HepG2 (cell line): ENCODE results near the gene GRIK2. TPM values are rescaled to one million over a fixed set of nuclear protein-coding genes. Genes with fewer than 3 reads are reported as not detected.
A peak's percentile ranks its signal among the peaks of the same experiment; 100 is the strongest.

Experiments
- ATAC-seq: fragments of 200-7000 bp; cut with Tn5 transposase; 3 replicates; pipeline ENCODE4 v1.9.1; 2020; ENCODE audit warnings: mild to moderate bottlenecking, moderate library complexity
- BruUV-seq: library from RNA; stranded (reverse); fragments of 400-500 nt; replicated peaks from 2 replicates; lab custom pipeline; 2021; lab: Mats Ljungman, UMichigan
- CTCF ChIA-PET: fragments of 300-600 bp; formaldehyde crosslinking; extraction: SDS; loops from one replicate; lab custom pipeline; 2021; ENCODE audit warnings: low total read pairs, inconsistent platforms, low intra/inter-chr PET ratio; lab: Yijun Ruan, JAX
- POLR2A ChIA-PET: fragments of 350-600 bp; sonication (Branson Sonifier 250); formaldehyde crosslinking; loops from one replicate; lab custom pipeline; 2020; ENCODE audit warnings: antibody characterized with exemption, inconsistent platforms; lab: Yijun Ruan, JAX
- DNase-seq: peaks from one replicate; pipeline ENCODE4 v3.0.0-alpha.2; 2015; ENCODE audit warnings: low spot score
- FAIRE-seq: peaks from 3 replicates; lab custom pipeline; 2011; peaks lifted over from hg19 to GRCh38; lab: Jason Lieb, UNC
- H2AFZ ChIP-seq: one replicate; pipeline ENCODE4 v1.6.1; 2011; ENCODE audit warnings: low read length, inconsistent platforms
- H3K27ac ChIP-seq: fragments of 300-600 bp; 3 replicates; pipeline ENCODE4 v1.8.0; 2011; ENCODE audit warnings: mixed run types, mild to moderate bottlenecking, mixed read lengths, low read length, inconsistent platforms; ENCODE audit not compliant: insufficient read depth; ENCODE audit errors: extremely low read length
- H3K27me3 ChIP-seq, 2 experiments: fragments of 200-600 bp in 1 of 2; 2 replicates in 1 of 2; 3 replicates in 1 of 2; pipeline versions ENCODE4 v1.6.0 to v1.8.0; 2011; ENCODE audit warnings: low read length in 2 of 2, mild to moderate bottlenecking in 2 of 2, moderate library complexity in 2 of 2, inconsistent platforms in 1 of 2; ENCODE audit not compliant: insufficient read depth in 2 of 2, control insufficient read depth in 1 of 2
- H3K36me3 ChIP-seq, 2 experiments: fragments of 200-600 bp in 1 of 2; replicated peaks in 1 of 2; 2 replicates in 1 of 2; 3 replicates in 1 of 2; pipeline versions ENCODE4 v1.5.1 to v1.8.0; 2011; ENCODE audit warnings: low read length in 2 of 2, inconsistent platforms in 1 of 2; ENCODE audit not compliant: insufficient read depth in 2 of 2, control insufficient read depth in 1 of 2
- H3K4me1 ChIP-seq: 2 replicates; pipeline ENCODE4 v1.5.1; 2012; ENCODE audit warnings: low read length, inconsistent platforms; ENCODE audit not compliant: insufficient read depth
- H3K4me2 ChIP-seq: 2 replicates; pipeline ENCODE4 v1.6.0; 2011; ENCODE audit warnings: low read depth, low read length, inconsistent platforms
- H3K4me3 ChIP-seq, 3 experiments: fragments of 200-600 bp in 1 of 3; sonication (generic), shearing (Covaris generic) in 1 of 3; replicated peaks in 1 of 3; 2 replicates each; pipeline ENCODE4 v1.5.1; 2011 to 2016; ENCODE audit warnings: low read length in 3 of 3, inconsistent platforms in 2 of 3, low read depth in 2 of 3, mild to moderate bottlenecking in 2 of 3, control low read depth in 1 of 3, mixed read lengths in 1 of 3; ENCODE audit not compliant: insufficient read depth in 1 of 3
- H3K79me2 ChIP-seq: one replicate; pipeline ENCODE4 v1.6.1; 2011; ENCODE audit warnings: low read length, inconsistent platforms; ENCODE audit not compliant: insufficient read depth
- H3K9ac ChIP-seq: 2 replicates; pipeline ENCODE4 v1.6.0; 2011; ENCODE audit warnings: mild to moderate bottlenecking, low read depth, low read length, inconsistent platforms; ENCODE audit not compliant: insufficient read depth
- H3K9me3 ChIP-seq: 2 replicates; pipeline ENCODE4 v1.5.1; 2012; ENCODE audit warnings: mild to moderate bottlenecking, low read length
- H4K20me1 ChIP-seq: 2 replicates; pipeline ENCODE4 v1.6.0; 2011; ENCODE audit warnings: inconsistent platforms, mild to moderate bottlenecking, low read length, moderate library complexity; ENCODE audit not compliant: insufficient read depth
- CTCF ChIP-seq: sonication (generic); formaldehyde crosslinking; IDR thresholded peaks from 2 replicates; pipeline ENCODE4 v1.5.0; 2020; ENCODE audit warnings: mild to moderate bottlenecking, missing genetic modification reagents, moderate library complexity
- WGBS: methylation state at CpG from one replicate; pipeline ENCODE4 v1.1.6; 2017; ENCODE audit warnings: low lambda C conversion rate; 5-methylcytosine and 5-hydroxymethylcytosine counted together
- in situ Hi-C: cut with HindIII; loops from 2 replicates; pipeline ENCODE4 v1.10.0; 2017; ENCODE audit warnings: low pct_unique_long_range_greater_than_20kb; ENCODE audit not compliant: extremely low pct_ligation_motif_present
- intact Hi-C: fragments of 100-400 bp; cut with micrococcal nuclease; formaldehyde crosslinking; loops from one replicate; pipeline ENCODE4 v1.10.0; 2022; ENCODE audit not compliant: unreplicated experiment
- polyA plus RNA-seq, 8 experiments: library from polyadenylated mRNA; depleted of rRNA in 3 of 8; stranded (reverse) in 7 of 8; unstranded in 1 of 8; fragments of >200 nt; fragmentation: Illumina TruSeq in 4 of 8; extraction: Trizol in 4 of 8; gene quantifications; 2 replicates each; pipeline versions ENCODE4 v1.2.1 to v1.2.3, GENCODE V29; 2011 to 2016; ENCODE audit warnings: low read depth in 4 of 8, missing spikeins in 1 of 8, mixed read lengths in 1 of 8; ENCODE audit not compliant: insufficient read depth in 1 of 8
- total RNA-seq, 5 experiments: library from RNA; depleted of rRNA; stranded (reverse); fragments of >200 nt; fragmentation: Illumina TruSeq; extraction: Trizol; gene quantifications; 2 replicates each; pipeline ENCODE4 v1.2.3, GENCODE V29; 2016; ENCODE audit warnings: low read depth in 1 of 5
- TF ChIP-seq, protein P1 (sequence below): IDR thresholded peaks from 2 replicates; pipeline ENCODE4 v1.6.1; 2016; ENCODE audit warnings: missing biosample characterization, missing genetic modification reagents, low read depth

Gene GRIK2
- total and polyA plus RNA-seq, 2 of the 13 experiments (the other 11 are each of a cell fraction or from before 2014, with no cell fraction given): not detected

DNA sequence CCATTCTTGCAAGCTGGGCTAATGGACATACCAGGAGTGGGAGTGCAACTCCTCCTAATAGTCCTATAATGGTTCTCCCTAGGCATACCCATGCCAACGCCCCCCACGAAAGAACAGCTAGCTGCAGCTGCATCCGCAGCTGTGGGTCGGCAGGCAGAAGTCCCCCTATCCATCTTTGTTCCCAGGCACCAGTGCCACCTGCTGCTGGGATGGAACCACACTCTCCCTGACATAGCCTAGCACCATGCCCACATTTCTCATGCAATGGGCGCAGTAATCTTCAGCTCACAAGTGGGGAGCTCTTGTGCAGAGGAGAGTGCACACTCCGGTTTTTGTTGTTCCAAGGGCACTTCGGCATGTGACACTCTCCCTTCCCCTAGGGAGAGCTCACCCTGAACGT, 567.8 kb downstream of the GRIK2 start:
- CTCF ChIA-PET: no interaction called here

More for the DNA sequence above, 567.8 kb downstream of the GRIK2 start:
- WGBS: 0% methylated on average over 4 of the region's 8 CpGs
- no peak overlapping the region for H3K9ac ChIP-seq
- H3K9me3 ChIP-seq: no peaks in the 10 kb centered on the region
- H3K36me3 ChIP-seq: no peaks in the 10 kb centered on the region
- in situ Hi-C loops: no loop called here
- H3K4me2 ChIP-seq: no peak overlapping the region
- no peak overlapping the region for H2AFZ ChIP-seq
- no peak overlapping the region for H3K4me3 ChIP-seq
- H4K20me1 ChIP-seq: no peaks in the 10 kb centered on the region
- intact Hi-C loops: no loop called here
- H3K27me3 ChIP-seq: no peaks in the 10 kb centered on the region
- POLR2A ChIA-PET: no interaction called here
- BruUV-seq: no TSS peak
- H3K79me2 ChIP-seq: no peaks in the 10 kb centered on the region
- no peak overlapping the region for H3K27ac ChIP-seq
- peak; percentile 36 for TF ChIP-seq CTCF (CRISPR knock-in tag)
- TF ChIP-seq, protein P1, sequence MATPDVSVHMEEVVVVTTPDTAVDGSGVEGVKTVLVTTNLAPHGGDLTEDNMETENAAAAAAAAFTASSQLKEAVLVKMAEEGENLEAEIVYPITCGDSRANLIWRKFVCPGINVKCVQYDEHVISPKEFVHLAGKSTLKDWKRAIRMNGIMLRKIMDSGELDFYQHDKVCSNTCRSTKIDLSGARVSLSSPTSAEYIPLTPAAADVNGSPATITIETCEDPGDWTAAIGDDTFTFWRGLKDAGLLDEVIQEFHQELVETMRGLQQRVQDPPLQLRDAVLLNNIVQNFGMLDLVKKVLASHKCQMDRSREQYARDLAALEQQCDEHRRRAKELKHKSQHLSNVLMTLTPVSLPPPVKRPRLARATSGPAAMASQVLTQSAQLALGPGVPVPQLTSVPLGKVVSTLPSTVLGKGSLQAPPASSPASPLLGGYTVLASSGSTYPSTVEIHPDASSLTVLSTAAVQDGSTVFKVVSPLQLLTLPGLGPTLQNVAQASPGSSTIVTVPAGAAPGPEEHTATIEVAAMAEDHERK: no peak
- no peak for DNase-seq
- H3K4me1 ChIP-seq: no peaks in the 10 kb centered on the region
- no peak for FAIRE-seq
- ATAC-seq: peak; percentile 63
